Ascending aorta (tissue), 2 donors: ENCODE measurements around the gene TADA1. TPM values are rescaled to one million over a fixed set of nuclear protein-coding genes. Genes with fewer than 3 reads are reported as not detected.
"Not testable (repeated sequence)": the region's sequence is repeated elsewhere in the genome, so short reads cannot be mapped to it uniquely, and the experiment has no call there.

Experiments used
- DNase-seq, 2 donors: peaks; one replicate each; pipeline ENCODE4 v3.0.0-alpha.2; 2019; ENCODE audit warnings: low spot score in 2 of 2
- H3K27ac ChIP-seq, 2 donors: fragments of 200-600 bp; sonication (generic); one replicate each; pipeline ENCODE4 v1.5.1; 2016 to 2017; ENCODE audit warnings: mild to moderate bottlenecking in 1 of 2
- H3K27me3 ChIP-seq: fragments of 200-600 bp; sonication (generic); one replicate; pipeline ENCODE4 v1.5.1; 2017
- H3K36me3 ChIP-seq, 2 donors: fragments of 200-600 bp; sonication (generic); one replicate each; pipeline ENCODE4 v1.5.1; 2016
- H3K4me1 ChIP-seq, 2 donors: fragments of 200-600 bp; sonication (generic); one replicate each; pipeline ENCODE4 v1.5.1; 2016 to 2017; ENCODE audit warnings: mild to moderate bottlenecking in 1 of 2
- H3K4me3 ChIP-seq, 2 donors: fragments of 200-600 bp; sonication (generic); one replicate each; pipeline ENCODE4 v1.5.1; 2016 to 2017; ENCODE audit warnings: mild to moderate bottlenecking in 1 of 2
- H3K9me3 ChIP-seq, 2 donors: fragments of 200-600 bp; sonication (generic); one replicate each; pipeline ENCODE4 v1.5.1; 2016
- intact Hi-C: fragments of 100-400 bp; cut with DNase I; formaldehyde crosslinking; loops from one replicate; pipeline ENCODE4 v1.15.1; 2023
- total RNA-seq: library from RNA; depleted of rRNA; stranded (reverse); fragments of >200 nt; gene quantifications from one replicate; pipeline ENCODE4 v1.1.0, GENCODE V29; 2016
- TF ChIP-seq, protein P1 (sequence below), 3 experiments: fragments of 200-600 bp in 2 of 3; fragments of 450-650 bp in 1 of 3; sonication (generic) in 2 of 3; IDR thresholded peaks; one replicate each; pipeline ENCODE4 v1.5.1; 2016 to 2019; ENCODE audit warnings: antibody characterized with exemption in 3 of 3, mild to moderate bottlenecking in 1 of 3, moderate library complexity in 1 of 3

Gene TADA1
- total RNA-seq, 1 donor from 2014 or later = 12.8 TPM

DNA sequence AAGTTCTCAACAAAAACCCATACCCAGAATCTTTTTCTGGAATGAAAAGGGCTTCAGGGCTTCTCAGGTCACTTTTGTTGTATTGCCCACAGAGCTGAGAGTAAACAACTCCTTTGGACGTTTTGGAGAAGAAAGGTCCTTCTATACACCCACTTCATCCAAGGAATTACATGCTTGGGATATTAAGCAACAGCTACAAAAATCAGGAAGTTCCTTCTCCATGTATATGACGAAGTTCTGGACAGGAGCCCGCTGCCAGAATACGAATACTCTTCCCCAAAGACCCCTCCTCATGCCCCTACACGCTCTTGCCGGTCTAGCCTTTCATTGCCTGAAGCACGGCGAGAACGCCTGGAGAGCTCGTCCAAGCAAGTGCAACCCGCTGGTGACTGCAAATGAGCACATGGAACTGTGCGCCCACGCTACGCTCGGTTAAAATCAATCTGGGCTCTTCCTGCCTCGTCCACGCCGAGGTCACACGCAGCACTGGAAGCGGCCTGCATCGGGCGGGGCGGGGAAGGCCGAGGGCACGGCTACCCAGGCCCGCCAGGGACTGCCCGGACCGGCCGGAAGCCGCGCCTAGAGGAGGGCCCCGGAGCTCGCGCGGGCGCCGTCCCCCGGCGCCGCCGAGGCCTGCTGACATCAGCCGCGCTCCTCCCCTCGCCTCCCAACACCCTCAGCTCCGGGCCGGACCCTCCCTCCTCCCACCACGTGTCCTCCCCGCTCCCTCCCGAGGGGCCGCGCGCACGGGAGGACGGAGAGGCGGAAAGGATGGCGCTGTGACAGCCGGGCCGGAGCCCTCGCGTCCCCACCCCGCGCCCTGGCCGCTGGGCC, 37.1 kb downstream of the TADA1 start, which contains the start of gene POGK:
POGK (plus strand) TSS at position 710 of the 834 bp plus-strand sequence. CDS start 1,482 bp downstream, outside the sequence.
- DNase-seq = peak; percentile 66 to 95
- intact Hi-C loops = loop anchor here (1.0 to 5.0 kb wide), 4 partner anchors 37 to 1242 kb away; partner anchors contain the start of genes CREG1 and TADA1
- Histone ChIP-seq H3K27me3 (no peaks in the 10 kb centered on the region), H3K4me3 (peak within 1 kb of the TSS; percentile 74 to 80), H3K27ac (peak within 1 kb of the TSS; percentile 88 to 93), H3K36me3 (peaks cover 25 to 31% of the 10 kb centered on the region in 2 donors), H3K4me1 (peaks cover 14 to 42% of the 10 kb centered on the region in 2 donors), H3K9me3 (no peaks in the 10 kb centered on the region)
- TF ChIP-seq, protein P1, sequence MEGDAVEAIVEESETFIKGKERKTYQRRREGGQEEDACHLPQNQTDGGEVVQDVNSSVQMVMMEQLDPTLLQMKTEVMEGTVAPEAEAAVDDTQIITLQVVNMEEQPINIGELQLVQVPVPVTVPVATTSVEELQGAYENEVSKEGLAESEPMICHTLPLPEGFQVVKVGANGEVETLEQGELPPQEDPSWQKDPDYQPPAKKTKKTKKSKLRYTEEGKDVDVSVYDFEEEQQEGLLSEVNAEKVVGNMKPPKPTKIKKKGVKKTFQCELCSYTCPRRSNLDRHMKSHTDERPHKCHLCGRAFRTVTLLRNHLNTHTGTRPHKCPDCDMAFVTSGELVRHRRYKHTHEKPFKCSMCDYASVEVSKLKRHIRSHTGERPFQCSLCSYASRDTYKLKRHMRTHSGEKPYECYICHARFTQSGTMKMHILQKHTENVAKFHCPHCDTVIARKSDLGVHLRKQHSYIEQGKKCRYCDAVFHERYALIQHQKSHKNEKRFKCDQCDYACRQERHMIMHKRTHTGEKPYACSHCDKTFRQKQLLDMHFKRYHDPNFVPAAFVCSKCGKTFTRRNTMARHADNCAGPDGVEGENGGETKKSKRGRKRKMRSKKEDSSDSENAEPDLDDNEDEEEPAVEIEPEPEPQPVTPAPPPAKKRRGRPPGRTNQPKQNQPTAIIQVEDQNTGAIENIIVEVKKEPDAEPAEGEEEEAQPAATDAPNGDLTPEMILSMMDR (IDR thresholded peaks at IDR 0.05) = no peak

DNA sequence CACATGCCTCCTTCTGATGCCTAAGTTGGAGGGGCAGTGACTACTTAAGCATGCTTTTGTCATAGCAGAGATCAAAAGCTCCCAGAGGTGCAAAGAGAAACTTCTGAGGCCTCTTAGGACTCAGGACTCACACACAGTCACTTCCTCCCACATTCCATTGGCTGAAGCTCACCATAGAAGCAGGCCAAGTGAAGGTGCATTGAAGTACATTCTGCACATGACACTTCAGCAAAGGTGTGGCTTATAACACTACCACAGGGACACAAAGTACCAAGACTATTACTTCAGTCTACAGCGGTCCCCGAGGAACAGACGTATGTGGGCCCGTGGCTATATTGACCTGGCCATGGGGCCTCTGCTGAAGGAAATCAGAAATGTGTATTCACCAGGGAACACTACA, 39.3 kb downstream of the TADA1 start:
- H3K4me3 ChIP-seq = no peak overlapping the region
- no peaks in the 10 kb centered on the region for H3K9me3 ChIP-seq
- TF ChIP-seq, protein P1 (IDR thresholded peaks at IDR 0.05) = no peak
- H3K27ac ChIP-seq = no peak overlapping the region
- no peaks in the 10 kb centered on the region for H3K27me3 ChIP-seq
- no peak for DNase-seq
- H3K4me1 ChIP-seq = peaks cover 9 to 23% of the 10 kb centered on the region in 2 donors
- peaks cover 8 to 9% of the 10 kb centered on the region in 2 donors for H3K36me3 ChIP-seq
- intact Hi-C loops = loop anchor here (5.0 kb wide), 1 partner anchor 1239 kb away; no protein-coding TSS in a partner anchor

DNA sequence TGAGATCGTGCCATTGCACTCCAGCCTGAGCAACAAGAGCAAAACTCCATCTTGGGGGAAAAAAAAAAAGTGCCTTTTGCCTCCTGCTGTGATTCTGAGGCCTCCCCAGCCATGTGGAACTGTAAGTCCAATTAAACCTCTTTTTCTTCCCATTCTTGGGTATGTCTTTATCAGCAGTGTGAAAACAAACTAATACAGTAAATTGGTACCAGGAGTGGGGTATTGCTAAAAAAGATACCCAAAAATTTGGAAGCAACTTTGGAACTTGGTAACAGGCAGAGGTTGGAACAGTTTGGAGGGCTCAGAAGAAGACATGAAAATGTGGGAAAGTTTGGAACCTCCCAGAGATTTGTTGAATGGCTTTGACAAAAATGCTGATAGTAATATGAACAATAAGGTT, 46.3 kb downstream of the TADA1 start:
- H3K27me3 ChIP-seq, H3K4me1 ChIP-seq, intact Hi-C loops, H3K9me3 ChIP-seq, DNase-seq, H3K27ac ChIP-seq, H3K36me3 ChIP-seq, H3K4me3 ChIP-seq: not testable (repeated sequence)

DNA sequence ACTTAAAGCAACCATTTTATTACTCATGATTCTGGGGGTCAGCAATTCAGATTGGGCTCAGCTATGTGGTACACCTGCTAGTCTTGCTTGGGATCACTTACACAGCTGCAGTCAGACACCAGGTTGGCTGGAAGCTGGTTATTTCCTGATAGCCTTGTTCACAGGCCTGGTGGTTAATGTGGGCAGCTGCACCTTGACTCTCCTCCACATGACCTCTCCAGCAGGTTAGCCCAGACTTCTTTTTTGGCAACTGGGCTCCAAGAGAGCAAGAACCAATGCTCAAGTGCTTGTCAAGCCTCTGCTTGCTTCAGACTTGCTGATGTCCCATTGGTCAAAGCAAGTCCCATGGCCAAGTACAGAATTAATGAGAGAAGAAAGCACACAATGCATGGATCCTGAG, 48.6 kb downstream of the TADA1 start:
- Histone ChIP-seq H3K4me3 (no peak overlapping the region), H3K36me3 (no peaks in the 10 kb centered on the region), H3K9me3 (peaks cover 0 to 9% of the 10 kb centered on the region in 2 donors), H3K27ac (no peak overlapping the region), H3K27me3 (no peaks in the 10 kb centered on the region), H3K4me1 (no peaks in the 10 kb centered on the region)
- TF ChIP-seq, protein P1 (IDR thresholded peaks at IDR 0.05) = no peak
- intact Hi-C loops = no loop called here
- DNase-seq = no peak

DNA sequence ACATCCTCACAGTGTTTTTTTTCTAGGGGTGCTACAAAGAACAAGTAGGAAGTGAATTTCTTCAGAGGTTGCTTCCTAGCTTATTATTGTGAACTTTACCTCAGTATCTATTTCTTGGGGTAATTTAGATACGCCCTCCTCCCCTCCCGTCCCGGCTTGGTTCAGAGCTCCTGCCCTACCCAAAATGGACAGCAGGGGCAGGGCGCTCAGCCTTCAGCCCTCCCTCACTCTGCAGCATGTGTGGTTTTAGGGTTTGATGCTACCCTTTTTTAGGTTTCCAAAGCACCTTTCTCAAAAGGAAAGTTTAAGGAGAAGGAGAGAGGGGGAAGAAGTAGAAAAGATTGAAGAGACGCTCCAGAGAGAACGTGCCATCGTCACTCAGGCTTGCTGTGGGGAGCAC, 53.7 kb downstream of the TADA1 start:
- Histone ChIP-seq H3K4me1 (no peaks in the 10 kb centered on the region), H3K27me3 (no peaks in the 10 kb centered on the region), H3K4me3 (no peak overlapping the region), H3K36me3 (no peaks in the 10 kb centered on the region), H3K9me3 (peaks cover 0 to 10% of the 10 kb centered on the region in 2 donors), H3K27ac (no peak overlapping the region)
- intact Hi-C loops = no loop called here
- no peak for DNase-seq
- TF ChIP-seq, protein P1 (IDR thresholded peaks at IDR 0.05) = no peak

GRCh38 chr1:166819974-166820373, 56.1 kb downstream of the TADA1 start:
- Histone ChIP-seq H3K4me3 (no peak overlapping the region), H3K27ac (no peak overlapping the region), H3K36me3 (no peaks in the 10 kb centered on the region), H3K9me3 (peaks cover 0 to 10% of the 10 kb centered on the region in 2 donors), H3K4me1 (no peaks in the 10 kb centered on the region), H3K27me3 (no peaks in the 10 kb centered on the region)
- no peak for DNase-seq
- TF ChIP-seq, protein P1 (IDR thresholded peaks at IDR 0.05) = no peak
- intact Hi-C loops = no loop called here
